ENCODE results near the gene CASP10.

DNA sequence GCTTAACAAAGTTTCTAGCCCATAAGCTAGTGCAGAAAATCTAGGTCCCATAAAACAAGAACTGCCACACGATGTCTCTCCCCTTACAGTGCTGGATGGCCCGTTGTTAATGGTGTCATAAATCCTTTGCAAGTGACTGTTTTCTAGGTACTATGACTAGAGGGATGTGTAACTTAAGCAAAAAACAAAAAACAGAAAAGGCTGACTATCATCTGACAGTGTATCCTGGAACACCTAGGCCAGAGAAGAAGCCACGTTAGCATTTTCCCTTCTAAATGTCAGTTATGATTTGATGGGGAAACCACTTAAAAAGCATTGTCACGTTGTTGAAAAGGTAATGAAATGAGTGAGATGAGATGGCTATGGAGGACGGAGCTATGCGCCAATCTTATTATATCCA is 79.8 kb downstream of the CASP10 start:
- TF ChIP-seq, protein P1, sequence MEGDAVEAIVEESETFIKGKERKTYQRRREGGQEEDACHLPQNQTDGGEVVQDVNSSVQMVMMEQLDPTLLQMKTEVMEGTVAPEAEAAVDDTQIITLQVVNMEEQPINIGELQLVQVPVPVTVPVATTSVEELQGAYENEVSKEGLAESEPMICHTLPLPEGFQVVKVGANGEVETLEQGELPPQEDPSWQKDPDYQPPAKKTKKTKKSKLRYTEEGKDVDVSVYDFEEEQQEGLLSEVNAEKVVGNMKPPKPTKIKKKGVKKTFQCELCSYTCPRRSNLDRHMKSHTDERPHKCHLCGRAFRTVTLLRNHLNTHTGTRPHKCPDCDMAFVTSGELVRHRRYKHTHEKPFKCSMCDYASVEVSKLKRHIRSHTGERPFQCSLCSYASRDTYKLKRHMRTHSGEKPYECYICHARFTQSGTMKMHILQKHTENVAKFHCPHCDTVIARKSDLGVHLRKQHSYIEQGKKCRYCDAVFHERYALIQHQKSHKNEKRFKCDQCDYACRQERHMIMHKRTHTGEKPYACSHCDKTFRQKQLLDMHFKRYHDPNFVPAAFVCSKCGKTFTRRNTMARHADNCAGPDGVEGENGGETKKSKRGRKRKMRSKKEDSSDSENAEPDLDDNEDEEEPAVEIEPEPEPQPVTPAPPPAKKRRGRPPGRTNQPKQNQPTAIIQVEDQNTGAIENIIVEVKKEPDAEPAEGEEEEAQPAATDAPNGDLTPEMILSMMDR (IDR thresholded peaks at IDR 0.05) = no peak
- TF ChIP-seq POLR2A (IDR thresholded peaks at IDR 0.05) (no peak), EP300 (IDR thresholded peaks at IDR 0.05) (no peak)

Data from stomach (tissue), 4 donors.